Measurements from ENCODE around the gene STRADA. TPM values are rescaled to one million over a fixed set of nuclear protein-coding genes. Genes with fewer than 3 reads are reported as not detected.
A peak's percentile ranks its signal among the peaks of the same experiment; 100 is the strongest.

STRADA gene, protein sequence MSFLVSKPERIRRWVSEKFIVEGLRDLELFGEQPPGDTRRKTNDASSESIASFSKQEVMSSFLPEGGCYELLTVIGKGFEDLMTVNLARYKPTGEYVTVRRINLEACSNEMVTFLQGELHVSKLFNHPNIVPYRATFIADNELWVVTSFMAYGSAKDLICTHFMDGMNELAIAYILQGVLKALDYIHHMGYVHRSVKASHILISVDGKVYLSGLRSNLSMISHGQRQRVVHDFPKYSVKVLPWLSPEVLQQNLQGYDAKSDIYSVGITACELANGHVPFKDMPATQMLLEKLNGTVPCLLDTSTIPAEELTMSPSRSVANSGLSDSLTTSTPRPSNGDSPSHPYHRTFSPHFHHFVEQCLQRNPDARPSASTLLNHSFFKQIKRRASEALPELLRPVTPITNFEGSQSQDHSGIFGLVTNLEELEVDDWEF
- 15.1 TPM for total RNA-seq
- polyA plus RNA-seq (ENCODE audit: insufficient read depth in 1 of 8, insufficient read length in 8 of 8, low replicate concordance in 1 of 8): 10 to 100 TPM; 20.3 to 35.4 (median 26.1) TPM
- long read RNA-seq, donor 1, partial matches to known transcripts: 0 of 2 reads
- long read RNA-seq, donor 1, other reads (novel, unspliced or antisense): 0 of 2 reads
- long read RNA-seq, donor 2, partial matches to known transcripts: 0 of 1 reads
- long read RNA-seq, donor 2, other reads (novel, unspliced or antisense): 0 of 1 reads
- long read RNA-seq, donor 3, partial matches to known transcripts: 0 of 5 reads
- long read RNA-seq, donor 3, other reads (novel, unspliced or antisense): 0 of 5 reads
- long read RNA-seq, donor 4, partial matches to known transcripts: 0 of 3 reads
- long read RNA-seq, donor 4, other reads (novel, unspliced or antisense): 0 of 3 reads
- long read RNA-seq, donor 5, transcript STRADA-222 (1 exons, 3,685 nt): major isoform, 6 of 10 reads
- long read RNA-seq, donor 5, partial matches to known transcripts: 0 of 10 reads
- long read RNA-seq, donor 5, other reads (novel, unspliced or antisense): 0 of 10 reads
- long read RNA-seq, donor 6, transcript STRADA-222 (1 exons, 3,685 nt): major isoform, 6 of 9 reads
- long read RNA-seq, donor 6, partial matches to known transcripts: 0 of 9 reads
- long read RNA-seq, donor 6, other reads (novel, unspliced or antisense): 0 of 9 reads
- long read RNA-seq, donor 7, transcript STRADA-222 (1 exons, 3,685 nt): major isoform, 6 of 7 reads
- long read RNA-seq, donor 7, partial matches to known transcripts: 0 of 7 reads
- long read RNA-seq, donor 7, other reads (novel, unspliced or antisense): 0 of 7 reads
- long read RNA-seq, donor 8, partial matches to known transcripts: 0 of 6 reads
- long read RNA-seq, donor 8, other reads (novel, unspliced or antisense): 0 of 6 reads
- long read RNA-seq, donor 9, partial matches to known transcripts: 0 of 3 reads
- long read RNA-seq, donor 9, other reads (novel, unspliced or antisense): 0 of 3 reads
- long read RNA-seq, donor 10, transcript STRADA-222 (1 exons, 3,685 nt): major isoform, 7 of 32 reads
- long read RNA-seq, donor 10, partial matches to known transcripts: 25 of 32 reads
- long read RNA-seq, donor 10, other reads (novel, unspliced or antisense): 0 of 32 reads
- long read RNA-seq, donor 11, partial matches to known transcripts: 0 of 8 reads
- long read RNA-seq, donor 11, other reads (novel, unspliced or antisense): 0 of 8 reads

DNA sequence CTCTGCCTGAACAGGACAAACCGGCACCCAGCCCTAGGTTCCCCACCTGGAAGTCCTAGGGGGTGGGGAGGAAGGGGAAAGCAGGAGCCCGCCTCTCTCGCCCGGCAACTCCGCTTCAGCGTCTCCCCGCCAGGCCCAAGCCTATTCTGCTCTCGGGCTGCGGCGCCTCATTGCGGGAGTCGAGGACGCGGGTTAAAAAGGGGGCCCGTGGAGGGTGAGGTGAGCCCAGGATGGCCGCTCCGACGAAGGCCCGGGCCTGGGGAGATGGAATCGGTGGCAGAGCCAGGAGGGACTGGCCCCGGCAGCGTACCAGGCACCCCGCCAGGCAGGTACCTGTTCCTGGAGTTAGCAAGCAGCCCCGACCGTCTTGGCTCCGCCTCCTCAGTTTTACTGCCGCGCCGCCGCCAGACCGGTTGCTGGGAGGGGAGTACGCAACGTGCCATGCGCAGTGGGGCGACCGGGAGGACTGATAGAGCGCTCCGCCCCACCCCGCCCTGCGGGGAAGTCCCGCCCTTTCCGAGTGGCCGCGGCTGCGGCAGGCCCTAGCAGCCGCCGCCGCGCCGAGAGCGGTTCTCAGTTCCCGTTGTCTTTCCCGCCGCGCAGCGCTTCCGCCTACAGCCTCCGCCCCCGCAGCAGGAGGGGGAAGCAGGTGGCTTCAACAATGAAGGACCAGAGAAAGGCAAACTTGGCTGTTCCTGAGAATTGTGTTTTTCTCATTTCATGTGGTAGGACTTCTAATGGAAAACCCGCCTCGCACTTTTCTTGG, at the start of gene STRADA:
Gene STRADA, minus strand, starts transcription at position 392 of the 766 bp plus-strand sequence. CDS start 13,430 bp downstream, outside the sequence.
- peak; percentile 99 for DNase-seq
- no peaks in the 10 kb centered on the region for H3K9me3 ChIP-seq (replicated peaks; ENCODE audit: control insufficient read depth, low read depth, low read length)
- H3K27ac ChIP-seq (ENCODE audit: low read length): peak within 1 kb of the TSS; percentile 98
- H3K4me1 ChIP-seq (ENCODE audit: control insufficient read depth, insufficient read depth, low read length): peaks cover 12% of the 10 kb centered on the region
- under 1% methylated on average over 59 of the region's 61 CpGs for WGBS (ENCODE audit: insufficient coverage)
- peaks cover under 1% of the 10 kb centered on the region for H3K36me3 ChIP-seq (ENCODE audit: control insufficient read depth, insufficient read depth, low read length)
- no peaks in the 10 kb centered on the region for H3K27me3 ChIP-seq (ENCODE audit: control insufficient read depth, insufficient read depth, low read length)
- H3K4me3 ChIP-seq (ENCODE audit: low read length): peak within 1 kb of the TSS; percentile 85

DNA sequence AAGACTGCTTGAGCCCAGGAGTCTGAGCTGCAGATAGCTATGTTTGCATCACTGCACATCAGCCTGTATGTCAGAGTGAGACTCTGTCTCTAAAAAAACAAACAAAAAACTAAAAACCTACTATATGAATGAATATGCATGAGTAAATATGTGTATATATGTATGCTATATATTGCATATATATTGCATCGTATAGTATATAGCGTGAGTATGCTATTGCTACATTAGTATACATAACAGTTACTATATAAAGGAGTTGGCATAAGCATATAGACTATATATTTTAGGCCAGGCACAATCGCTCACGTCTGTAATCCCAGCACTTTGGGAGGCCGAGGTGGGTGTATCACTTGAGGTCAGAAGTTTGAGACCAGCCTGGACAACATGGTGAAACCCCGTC, 48.5 kb upstream of the STRADA start:
- Histone ChIP-seq H3K4me3 (ENCODE audit: low read length) (no peak overlapping the region), H3K27ac (ENCODE audit: low read length) (no peak overlapping the region), H3K27me3 (ENCODE audit: control insufficient read depth, insufficient read depth, low read length) (no peaks in the 10 kb centered on the region), H3K36me3 (ENCODE audit: control insufficient read depth, insufficient read depth, low read length) (peaks cover 40% of the 10 kb centered on the region), H3K4me1 (ENCODE audit: control insufficient read depth, insufficient read depth, low read length) (no peaks in the 10 kb centered on the region), H3K9me3 (replicated peaks; ENCODE audit: control insufficient read depth, low read depth, low read length) (no peaks in the 10 kb centered on the region)
- 70% methylated on average over 2 of the region's 6 CpGs for WGBS (ENCODE audit: insufficient coverage)
- no peak for DNase-seq

DNA sequence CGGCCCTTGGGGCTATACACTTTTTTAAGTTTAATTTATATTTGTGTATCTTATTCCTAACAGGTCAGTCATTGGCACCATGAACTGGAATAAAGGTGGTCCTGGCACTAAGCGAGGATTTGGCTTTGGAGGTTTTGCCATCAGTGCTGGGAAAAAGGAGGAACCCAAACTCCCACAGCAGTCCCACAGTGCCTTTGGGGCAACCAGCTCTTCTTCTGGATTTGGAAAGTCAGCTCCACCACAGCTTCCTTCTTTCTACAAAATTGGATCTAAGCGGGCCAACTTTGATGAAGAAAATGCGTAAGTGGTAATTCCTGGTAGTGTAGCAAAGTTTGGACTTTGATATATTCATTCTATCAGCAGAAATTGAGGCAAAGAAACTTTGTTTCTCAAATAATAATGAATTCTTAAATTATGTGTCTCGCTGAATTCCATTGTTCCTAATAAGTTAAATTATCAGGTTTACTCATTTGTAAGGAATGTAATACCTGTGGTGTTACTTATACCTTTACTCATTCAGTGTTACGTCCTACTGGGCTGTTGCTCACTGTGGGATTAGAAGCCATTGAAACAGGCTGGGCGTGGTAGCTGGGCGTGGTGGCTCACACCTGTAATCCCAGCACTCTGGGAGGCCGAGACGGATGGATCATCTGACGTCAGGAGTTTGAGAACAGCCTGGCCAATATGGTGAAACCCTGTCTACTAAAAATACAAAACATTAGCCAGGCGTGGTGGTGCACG, 45.5 kb upstream of the STRADA start:
- peaks cover 30% of the 10 kb centered on the region for H3K36me3 ChIP-seq (ENCODE audit: control insufficient read depth, insufficient read depth, low read length)
- 92% methylated on average over 7 of the region's 13 CpGs for WGBS (ENCODE audit: insufficient coverage)
- no peaks in the 10 kb centered on the region for H3K9me3 ChIP-seq (replicated peaks; ENCODE audit: control insufficient read depth, low read depth, low read length)
- H3K4me1 ChIP-seq (ENCODE audit: control insufficient read depth, insufficient read depth, low read length): no peaks in the 10 kb centered on the region
- no peak for DNase-seq
- H3K27ac ChIP-seq (ENCODE audit: low read length): no peak overlapping the region
- no peak overlapping the region for H3K4me3 ChIP-seq (ENCODE audit: low read length)
- H3K27me3 ChIP-seq (ENCODE audit: control insufficient read depth, insufficient read depth, low read length): no peaks in the 10 kb centered on the region

DNA sequence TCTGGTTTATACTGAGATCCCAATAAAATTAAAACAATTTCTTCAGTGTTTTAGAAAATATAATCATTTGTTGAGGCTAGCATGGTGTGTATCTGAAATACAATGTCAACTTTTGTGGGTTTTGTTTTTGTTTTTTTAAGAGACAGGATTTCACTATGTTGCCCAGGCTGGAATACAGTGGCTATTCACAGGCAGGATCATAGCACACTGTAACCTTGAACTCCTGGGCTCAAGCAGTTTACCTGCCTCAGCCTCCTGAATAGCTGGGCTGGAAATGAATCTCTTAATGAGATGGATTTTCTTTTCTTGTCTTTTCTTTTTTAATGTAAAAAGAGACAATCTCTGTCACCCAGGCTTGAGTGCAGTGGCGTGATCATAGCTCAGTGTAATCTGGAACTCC, 44.5 kb upstream of the STRADA start:
- no peak for DNase-seq
- Histone ChIP-seq H3K27ac (ENCODE audit: low read length) (no peak overlapping the region), H3K4me3 (ENCODE audit: low read length) (no peak overlapping the region), H3K9me3 (replicated peaks; ENCODE audit: control insufficient read depth, low read depth, low read length) (no peaks in the 10 kb centered on the region), H3K27me3 (ENCODE audit: control insufficient read depth, insufficient read depth, low read length) (no peaks in the 10 kb centered on the region), H3K36me3 (ENCODE audit: control insufficient read depth, insufficient read depth, low read length) (peaks cover 30% of the 10 kb centered on the region), H3K4me1 (ENCODE audit: control insufficient read depth, insufficient read depth, low read length) (no peaks in the 10 kb centered on the region)
- WGBS (ENCODE audit: insufficient coverage): no CpG with 5 or more reads among the region's 1 CpG

DNA sequence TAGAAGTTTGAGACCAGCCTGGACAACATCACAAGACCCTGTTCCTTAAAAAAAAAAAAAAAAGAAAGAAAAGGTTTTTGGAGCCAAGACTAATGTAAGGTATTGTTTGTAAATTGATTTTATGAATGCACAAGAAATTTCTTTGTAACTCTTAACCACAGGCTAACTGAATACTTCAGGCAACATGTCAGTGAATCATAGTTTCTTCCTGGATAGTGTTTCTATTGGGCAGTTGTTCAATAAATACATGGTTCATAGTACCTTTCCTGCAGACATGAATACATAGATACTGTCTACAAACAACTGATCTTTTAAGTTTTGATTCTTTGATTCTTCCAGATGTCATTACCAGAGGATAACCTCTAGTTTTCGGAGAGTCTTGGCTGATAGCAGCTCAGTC, 44.0 kb upstream of the STRADA start:
- no peaks in the 10 kb centered on the region for H3K9me3 ChIP-seq (replicated peaks; ENCODE audit: control insufficient read depth, low read depth, low read length)
- no peaks in the 10 kb centered on the region for H3K27me3 ChIP-seq (ENCODE audit: control insufficient read depth, insufficient read depth, low read length)
- H3K4me1 ChIP-seq (ENCODE audit: control insufficient read depth, insufficient read depth, low read length): no peaks in the 10 kb centered on the region
- no peak overlapping the region for H3K4me3 ChIP-seq (ENCODE audit: low read length)
- no CpG with 5 or more reads among the region's 1 CpG for WGBS (ENCODE audit: insufficient coverage)
- DNase-seq: no peak
- H3K36me3 ChIP-seq (ENCODE audit: control insufficient read depth, insufficient read depth, low read length): peaks cover 32% of the 10 kb centered on the region
- no peak overlapping the region for H3K27ac ChIP-seq (ENCODE audit: low read length)

DNA sequence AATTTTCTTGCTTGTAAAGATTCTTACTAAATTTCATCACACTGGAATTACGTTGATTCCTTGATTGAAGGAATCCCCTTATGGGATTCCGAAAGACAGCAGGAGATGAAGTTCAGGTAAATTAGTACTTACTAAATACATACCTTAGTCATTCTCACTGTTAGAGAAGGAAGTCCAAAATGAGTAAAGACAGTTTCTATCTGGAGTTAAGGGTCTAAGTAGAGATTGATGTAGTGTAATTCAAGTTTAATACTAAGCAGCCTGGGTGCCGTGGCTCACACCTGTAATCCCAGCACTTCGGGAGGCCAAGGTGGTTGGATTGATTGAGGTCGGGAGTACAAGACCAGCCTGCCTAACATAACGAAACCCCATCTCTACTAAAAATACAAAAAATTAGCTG, 41.9 kb upstream of the STRADA start:
- Histone ChIP-seq H3K27ac (ENCODE audit: low read length) (no peak overlapping the region), H3K9me3 (replicated peaks; ENCODE audit: control insufficient read depth, low read depth, low read length) (no peaks in the 10 kb centered on the region), H3K36me3 (ENCODE audit: control insufficient read depth, insufficient read depth, low read length) (peaks cover 30% of the 10 kb centered on the region), H3K27me3 (ENCODE audit: control insufficient read depth, insufficient read depth, low read length) (no peaks in the 10 kb centered on the region), H3K4me3 (ENCODE audit: low read length) (no peak overlapping the region), H3K4me1 (ENCODE audit: control insufficient read depth, insufficient read depth, low read length) (no peaks in the 10 kb centered on the region)
- WGBS (ENCODE audit: insufficient coverage): no CpG with 5 or more reads among the region's 6 CpGs
- no peak for DNase-seq

DNA sequence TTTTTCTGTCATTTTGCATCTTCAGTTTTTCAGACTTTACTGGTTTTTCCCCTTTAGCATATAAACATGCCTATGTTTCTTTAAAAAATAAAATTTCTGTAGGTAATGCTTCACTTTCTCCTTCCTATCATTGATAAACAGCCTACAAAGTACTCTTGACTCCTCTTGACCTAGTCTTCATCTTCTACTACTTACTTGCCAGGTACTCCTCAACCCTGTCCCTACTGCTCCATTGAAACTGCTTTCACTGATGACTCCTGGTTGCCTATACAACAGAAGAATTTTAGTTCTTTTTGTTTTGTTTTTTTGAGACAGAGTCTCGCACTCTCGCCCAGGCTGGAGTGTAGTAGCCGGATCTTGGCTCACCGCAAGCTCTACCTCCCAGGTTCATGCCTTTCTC, 39.3 kb upstream of the STRADA start:
- no peak for DNase-seq
- Histone ChIP-seq H3K36me3 (ENCODE audit: control insufficient read depth, insufficient read depth, low read length) (peaks cover 33% of the 10 kb centered on the region), H3K9me3 (replicated peaks; ENCODE audit: control insufficient read depth, low read depth, low read length) (no peaks in the 10 kb centered on the region), H3K4me1 (ENCODE audit: control insufficient read depth, insufficient read depth, low read length) (no peaks in the 10 kb centered on the region), H3K27ac (ENCODE audit: low read length) (no peak overlapping the region), H3K4me3 (ENCODE audit: low read length) (no peak overlapping the region), H3K27me3 (ENCODE audit: control insufficient read depth, insufficient read depth, low read length) (no peaks in the 10 kb centered on the region)
- no CpG with 5 or more reads among the region's 4 CpGs for WGBS (ENCODE audit: insufficient coverage)

DNA sequence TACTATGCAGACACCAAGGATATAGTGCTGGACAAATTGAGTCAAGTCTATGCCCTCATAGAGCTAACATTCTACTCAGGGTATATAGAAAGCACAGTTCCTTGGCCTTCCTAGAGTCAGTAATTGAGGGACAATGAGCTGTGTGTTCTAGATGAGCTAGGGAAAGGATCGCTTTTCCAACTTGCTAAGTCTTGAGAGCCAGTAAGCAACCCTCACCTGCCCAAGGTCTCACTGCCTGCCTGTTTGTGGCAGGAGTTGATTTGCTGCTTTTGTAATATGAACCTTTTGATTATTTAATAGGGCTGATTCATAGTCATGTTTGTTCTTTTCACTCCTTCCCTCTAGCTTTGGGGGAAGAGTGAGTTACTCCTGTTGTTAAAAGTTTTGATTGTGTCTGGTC, 38.9 kb upstream of the STRADA start:
- WGBS (ENCODE audit: insufficient coverage): no CpG with 5 or more reads among the region's 1 CpG
- Histone ChIP-seq H3K9me3 (replicated peaks; ENCODE audit: control insufficient read depth, low read depth, low read length) (no peaks in the 10 kb centered on the region), H3K4me1 (ENCODE audit: control insufficient read depth, insufficient read depth, low read length) (peaks cover 1% of the 10 kb centered on the region), H3K27me3 (ENCODE audit: control insufficient read depth, insufficient read depth, low read length) (no peaks in the 10 kb centered on the region), H3K36me3 (ENCODE audit: control insufficient read depth, insufficient read depth, low read length) (peaks cover 33% of the 10 kb centered on the region), H3K4me3 (ENCODE audit: low read length) (no peak overlapping the region), H3K27ac (ENCODE audit: low read length) (no peak overlapping the region)
- no peak for DNase-seq
